GM19099 (cell line): ENCODE data around the gene TFF3.

Source experiments
- POLR2A ChIP-seq: IDR thresholded peaks from 3 replicates; pipeline ENCODE4 v1.6.1; 2011; ENCODE audit warnings: low read depth; ENCODE audit not compliant: insufficient read length; ENCODE audit errors: extremely low read depth

The TFF3 gene

DNA sequence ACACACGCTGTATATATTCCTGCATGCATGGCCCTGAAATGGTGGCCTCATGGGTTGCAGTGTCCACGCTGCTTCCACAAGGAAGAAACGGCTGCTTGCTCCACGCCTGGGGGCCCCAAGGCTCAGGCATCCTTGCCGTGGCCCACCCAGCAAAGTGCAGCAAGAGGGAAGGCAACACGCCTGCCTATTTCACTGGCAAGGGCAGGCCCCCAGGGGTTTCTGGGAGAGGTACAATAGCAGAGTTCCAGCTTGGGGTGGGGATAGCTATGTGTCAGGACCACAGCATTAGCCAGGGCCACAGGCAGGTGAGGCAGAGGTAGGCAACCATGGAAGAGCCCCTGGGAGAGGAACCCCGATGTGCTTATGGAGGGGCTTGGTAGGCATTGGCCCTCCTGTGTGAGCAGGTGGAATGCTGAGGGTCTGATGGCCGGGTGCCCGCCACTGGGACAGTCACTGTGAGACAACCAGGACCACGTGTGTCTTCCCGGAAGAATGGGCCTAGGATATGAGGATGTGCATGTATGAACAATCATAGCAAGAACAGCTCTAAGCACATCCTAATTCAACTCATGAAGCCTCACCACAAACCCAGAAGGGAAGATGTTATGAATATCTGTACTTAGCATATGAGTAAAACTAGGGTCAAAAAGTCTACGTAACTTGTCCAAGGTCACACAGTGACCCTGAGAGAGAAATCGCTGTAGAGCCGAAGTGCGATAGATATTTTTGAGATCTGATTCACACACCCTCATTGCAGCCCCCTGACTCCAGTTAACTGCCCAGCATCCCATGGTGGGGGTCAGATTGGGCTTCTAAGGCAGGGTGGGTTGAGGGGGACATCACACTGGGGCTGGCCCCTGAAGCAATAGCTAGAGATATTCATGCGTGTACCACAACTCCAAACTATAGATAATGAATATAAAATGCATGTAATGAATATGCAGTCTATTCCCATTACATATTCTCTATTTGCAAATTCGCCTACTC, 23.8 kb upstream of the TFF3 start:
- TF ChIP-seq POLR2A = no peak

DNA sequence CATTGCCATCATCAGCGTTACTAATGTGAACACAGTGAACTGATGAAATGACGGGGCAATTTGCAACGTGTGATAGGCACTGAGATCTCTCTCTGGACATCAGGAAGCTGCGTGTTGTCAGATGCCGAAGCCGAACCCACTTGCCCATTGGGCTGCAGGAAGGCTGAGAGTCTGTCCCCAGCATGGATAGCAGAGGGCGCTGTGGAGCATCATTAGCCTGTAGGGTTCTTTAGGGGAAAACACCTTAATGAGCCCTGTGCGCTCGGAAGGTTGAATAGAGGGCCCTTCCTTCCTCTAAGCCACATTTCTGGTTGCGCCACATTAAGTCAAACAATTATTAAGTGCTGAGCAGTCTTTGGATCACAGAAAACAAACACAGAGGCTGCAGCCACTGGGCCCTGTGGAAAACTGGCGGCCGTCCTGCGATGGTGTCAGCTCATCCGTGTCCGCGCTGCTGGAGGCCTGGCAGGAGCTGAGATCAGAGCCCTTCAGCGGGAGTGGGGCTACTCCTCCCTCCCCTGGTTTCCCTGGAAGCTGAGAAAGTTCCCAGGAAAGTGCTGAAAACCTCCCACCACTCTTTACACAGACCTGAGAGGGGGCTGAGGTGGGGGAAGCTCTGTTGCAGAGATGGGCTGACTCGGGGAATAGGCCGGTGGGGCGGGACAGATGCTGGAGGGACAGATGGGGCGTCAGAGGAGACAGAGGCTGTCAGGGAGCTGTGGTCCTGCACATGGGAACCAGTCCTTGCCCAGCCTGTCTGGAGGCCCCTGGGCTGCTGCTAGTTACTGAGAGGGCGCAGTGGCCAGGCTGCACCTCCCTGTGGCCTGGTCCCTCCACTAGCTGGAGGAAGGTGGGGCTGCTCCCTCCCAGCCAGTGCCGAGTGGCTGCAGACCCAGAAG, 22.9 kb upstream of the TFF3 start:
- no peak for TF ChIP-seq POLR2A

DNA sequence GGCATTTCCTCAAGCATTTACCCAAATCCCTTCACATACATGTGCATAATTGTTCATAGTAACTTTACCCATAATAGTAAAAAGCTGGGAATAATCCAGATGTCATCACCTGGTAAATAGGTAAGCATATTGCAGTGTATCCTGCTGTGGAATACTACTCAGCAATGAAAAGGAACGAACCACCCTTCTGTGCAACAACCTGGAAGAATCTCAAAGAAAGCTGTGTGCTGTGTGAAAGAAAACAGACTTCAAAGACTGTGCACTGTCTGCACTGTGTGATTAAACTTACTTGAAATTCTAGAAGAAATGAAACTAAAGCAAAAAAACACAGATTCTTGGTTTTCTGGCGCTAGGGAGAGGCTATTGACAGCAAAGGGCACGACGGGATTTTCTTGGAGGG, 22.1 kb upstream of the TFF3 start:
- TF ChIP-seq POLR2A = no peak

DNA sequence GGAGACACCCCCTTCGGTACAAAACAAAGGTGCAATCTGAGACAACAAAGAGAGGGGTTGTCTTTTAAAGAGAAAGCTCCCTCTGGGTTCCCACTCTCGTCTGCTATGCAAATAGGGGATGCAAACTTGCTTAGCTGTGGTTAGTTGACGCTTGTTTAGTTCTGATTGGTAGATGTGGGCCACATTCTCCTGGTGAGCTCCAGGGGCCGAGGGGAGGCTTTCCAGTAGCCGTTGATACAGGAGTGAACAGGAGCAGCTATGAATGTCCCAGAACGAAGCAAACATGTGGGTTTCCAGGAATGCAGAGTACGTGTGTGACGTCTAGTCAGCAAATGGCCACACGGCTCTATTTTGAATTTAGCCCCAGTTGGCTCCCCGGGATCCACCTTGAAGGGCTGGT, 20.8 kb upstream of the TFF3 start:
- TF ChIP-seq POLR2A = no peak

DNA sequence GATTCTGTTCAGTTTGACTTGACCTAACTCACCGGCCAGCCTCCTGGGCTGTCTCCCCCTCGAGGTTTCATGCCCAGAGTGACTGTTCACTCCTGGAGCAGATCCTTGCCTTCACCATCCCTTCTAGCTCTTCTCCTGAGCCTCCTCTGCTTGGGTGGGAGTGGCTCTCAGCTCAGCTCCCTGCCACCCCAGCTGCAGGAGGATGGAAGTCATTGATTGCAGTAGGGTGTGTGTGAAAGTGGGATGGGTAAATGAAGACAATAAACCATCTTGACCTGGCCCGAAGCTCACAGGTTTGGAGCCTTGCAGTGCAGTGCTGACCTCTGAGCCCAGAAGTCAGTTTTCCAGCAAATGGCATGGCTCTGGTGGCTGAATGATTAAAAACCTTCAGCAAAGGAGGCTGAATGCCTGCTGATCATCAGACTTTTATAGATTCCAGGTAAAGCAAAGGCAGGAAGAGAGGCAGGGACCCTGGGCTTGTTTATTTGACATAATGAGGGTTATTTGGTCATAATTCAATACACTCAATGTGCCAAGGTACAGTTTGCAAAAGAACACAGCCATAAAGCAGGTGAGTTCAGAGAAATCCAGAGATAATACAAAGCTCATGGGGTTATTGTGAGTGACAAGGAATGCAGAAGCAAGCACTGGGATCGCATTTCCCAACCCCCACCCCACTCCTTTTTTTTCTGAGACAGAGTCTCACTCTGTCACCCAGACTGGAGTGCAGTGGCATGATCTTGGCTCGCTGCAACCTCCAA, 17.5 kb upstream of the TFF3 start:
- no peak for TF ChIP-seq POLR2A

DNA sequence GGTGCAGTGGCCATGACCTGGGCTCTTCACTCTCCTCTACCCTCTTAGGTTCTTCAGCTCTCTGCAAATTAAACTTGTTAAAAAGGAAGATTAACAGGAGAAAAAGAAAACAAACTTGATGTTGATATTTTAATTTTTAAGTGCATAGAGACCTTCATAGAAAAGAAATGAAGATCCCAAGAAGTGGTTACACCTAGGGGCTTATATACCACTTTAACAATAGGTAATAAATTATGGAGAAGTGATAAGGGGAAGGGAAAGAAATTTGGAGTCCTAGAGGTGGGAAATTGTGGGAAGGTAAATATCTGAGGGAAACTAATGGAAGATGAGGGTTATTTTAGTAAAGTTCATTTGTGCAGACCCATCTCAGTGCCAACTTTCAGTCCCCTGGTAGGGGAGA, 16.5 kb upstream of the TFF3 start:
- no peak for TF ChIP-seq POLR2A

DNA sequence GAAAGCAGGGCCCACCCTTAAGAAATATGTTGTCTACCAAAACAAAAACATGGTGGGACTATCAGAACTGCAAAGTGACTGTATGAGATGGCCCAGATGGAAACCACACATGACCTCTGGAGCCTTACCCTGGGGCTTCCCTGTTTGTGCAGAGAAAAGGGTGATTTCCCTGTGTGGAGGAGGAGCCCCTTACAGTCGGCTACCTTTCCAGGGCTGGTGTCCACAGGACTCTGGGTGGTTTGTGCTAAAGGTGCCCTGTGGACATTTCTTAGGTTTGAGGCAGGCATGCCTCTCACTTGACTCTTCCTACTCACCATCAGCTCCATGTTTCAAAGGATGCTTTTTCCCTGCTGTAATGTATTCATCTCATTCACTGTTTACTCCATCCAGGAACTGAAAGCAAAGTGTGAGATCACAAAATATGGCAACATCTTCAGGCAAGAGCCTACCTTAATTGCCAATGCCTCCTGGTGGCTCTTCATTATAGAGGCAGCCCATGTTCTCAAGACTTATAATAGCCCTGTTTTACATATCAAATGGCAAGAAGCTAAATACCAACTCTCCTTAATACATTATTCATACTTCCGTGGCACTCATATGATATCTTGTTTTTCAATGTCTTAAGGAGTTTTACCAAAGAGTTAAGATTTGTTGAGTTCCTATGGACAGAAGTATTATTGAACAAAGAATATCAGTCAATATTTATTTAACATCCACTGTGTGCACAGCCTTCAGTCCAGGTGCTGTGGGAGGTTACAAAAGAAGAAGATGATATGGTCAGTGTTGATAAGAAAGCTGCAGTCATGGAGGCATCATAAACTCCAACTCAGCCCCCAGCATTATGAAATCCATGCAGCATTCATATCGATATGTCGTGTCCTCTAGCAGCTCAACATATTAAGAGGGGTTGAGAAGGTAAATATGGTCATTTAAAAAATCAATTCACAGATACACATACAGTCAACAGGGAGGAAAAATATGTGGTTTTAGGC, 15.5 kb upstream of the TFF3 start:
- TF ChIP-seq POLR2A = no peak

DNA sequence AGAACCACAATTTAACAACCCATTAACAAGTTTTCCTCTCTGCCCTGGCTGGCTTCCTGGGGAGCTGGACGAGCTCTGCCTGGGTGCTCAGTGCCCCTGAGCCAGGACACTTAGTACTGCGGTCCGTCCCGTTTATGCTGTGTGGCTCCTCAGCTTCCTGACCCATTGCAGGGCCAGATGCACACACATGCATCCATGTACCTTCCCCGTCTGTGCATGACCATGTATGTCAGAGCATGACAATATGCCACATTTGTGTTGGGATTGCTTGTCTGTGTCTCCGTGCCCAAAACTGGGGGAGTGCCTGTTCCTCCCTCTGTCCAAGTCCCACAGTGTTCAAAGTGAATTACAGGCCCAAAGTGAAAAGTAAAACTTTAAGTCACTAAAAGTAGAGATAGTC, 9.7 kb upstream of the TFF3 start:
- TF ChIP-seq POLR2A = no peak

DNA sequence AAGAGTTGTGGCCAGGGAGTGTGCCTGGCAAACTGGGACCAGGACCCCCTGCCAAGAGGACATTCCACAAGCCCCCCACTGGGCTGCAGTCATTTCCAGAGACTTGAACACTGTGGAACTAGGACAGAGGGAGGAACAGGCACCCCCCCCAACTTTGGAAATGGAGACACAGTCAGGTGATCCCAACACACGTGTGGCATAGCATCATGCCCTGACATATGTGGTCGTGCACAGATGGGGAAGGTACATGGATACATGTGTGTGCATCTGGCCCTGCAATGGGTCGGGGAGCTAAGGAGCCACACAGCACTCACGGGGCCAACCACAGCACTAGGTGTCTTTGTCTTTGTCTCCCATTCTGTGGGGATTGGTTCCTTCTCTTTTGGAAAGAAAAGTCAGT, 6.6 kb upstream of the TFF3 start:
- no peak for TF ChIP-seq POLR2A

DNA sequence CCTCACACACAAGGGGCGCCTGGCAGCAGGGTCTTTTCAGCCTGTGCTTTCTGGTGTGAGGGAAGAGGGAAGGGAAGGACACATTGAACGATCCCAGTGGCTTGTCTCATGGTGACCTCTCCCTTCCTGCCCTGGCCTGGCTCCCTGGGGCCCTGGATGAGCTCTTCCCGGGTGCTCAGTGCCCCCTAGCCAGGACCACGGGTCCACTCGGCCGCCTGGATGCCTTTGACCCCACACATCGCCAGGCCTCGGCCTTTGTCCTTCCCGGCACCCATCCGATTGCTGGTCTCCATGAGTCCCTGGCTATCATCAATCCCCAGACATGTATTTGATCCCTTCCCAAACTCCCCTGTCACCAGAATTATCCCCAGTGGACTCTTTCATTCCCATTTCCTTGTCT, 6.0 kb upstream of the TFF3 start:
- TF ChIP-seq POLR2A = no peak

DNA sequence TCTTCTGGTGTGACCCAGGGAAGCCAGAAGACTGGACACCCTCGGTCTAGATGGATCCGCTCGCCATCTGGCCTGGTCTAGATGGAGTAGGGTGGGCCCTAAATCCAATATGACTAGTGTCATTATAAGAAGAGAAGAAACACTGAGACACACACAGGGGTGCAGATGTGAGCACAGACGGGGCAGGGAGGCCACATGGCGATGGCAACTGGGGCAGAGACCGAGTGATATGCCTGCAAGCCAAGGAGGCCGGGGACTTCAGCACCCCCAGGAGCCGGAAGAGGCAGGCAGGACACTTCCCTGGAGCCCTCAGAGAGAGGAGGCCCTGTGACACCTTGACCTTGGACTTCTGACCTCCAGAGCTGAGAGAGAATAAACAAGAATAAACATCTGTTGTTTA, 5.6 kb upstream of the TFF3 start:
- no peak for TF ChIP-seq POLR2A

DNA sequence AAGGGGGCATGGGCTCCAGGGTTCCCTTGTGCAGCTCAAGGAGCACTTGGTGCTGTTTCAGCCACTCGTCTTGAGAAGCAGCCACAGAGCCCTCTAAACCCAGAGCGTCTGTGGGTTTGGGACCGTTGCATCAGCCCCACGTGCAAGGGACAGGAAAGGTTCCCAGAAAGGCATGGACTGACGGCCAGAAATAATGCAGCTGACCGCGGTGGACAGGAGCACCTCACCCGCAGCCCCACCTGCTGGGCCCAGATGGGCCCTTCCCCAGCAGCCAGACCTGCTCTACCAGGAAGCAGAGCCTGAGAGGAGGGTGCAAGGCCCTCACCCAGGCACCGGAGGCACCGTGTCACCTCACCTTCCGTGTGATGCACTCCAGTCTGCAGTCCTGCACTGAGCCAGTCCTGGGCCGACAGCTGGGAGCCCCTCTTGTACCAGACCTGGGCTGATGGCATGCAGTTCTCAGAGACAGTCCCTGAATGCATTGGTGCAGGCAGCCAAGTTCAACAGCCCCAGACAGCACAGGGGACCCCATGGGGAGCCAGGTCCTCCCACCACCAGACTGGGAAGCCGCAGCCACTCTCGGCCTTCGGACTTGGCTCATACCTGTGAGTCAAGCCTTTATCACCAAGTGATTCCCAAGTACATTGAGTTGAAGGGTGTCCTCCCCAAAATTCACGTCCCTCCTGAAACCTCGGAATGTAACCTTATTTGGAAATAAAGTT, 4.8 kb upstream of the TFF3 start:
- no peak for TF ChIP-seq POLR2A

DNA sequence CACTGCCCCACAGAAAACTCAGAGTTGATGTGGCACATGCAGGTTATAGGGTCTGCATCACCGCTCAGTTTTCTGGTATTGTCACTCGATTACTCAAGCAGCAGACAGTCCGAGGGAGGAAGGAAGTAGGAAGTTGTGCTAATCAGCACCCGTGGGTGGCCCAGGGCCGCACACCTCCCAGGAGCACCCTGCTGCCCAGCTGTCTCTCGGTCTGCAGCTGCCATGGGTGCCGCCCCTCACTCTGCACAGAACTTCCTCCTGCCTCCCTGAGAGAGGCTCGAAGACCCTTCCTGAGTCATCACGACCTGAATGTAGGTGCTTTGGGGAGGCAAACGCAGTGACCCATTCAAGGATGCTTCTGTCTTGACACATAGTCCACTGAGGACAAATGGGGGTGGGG, 4.2 kb upstream of the TFF3 start:
- no peak for TF ChIP-seq POLR2A

DNA sequence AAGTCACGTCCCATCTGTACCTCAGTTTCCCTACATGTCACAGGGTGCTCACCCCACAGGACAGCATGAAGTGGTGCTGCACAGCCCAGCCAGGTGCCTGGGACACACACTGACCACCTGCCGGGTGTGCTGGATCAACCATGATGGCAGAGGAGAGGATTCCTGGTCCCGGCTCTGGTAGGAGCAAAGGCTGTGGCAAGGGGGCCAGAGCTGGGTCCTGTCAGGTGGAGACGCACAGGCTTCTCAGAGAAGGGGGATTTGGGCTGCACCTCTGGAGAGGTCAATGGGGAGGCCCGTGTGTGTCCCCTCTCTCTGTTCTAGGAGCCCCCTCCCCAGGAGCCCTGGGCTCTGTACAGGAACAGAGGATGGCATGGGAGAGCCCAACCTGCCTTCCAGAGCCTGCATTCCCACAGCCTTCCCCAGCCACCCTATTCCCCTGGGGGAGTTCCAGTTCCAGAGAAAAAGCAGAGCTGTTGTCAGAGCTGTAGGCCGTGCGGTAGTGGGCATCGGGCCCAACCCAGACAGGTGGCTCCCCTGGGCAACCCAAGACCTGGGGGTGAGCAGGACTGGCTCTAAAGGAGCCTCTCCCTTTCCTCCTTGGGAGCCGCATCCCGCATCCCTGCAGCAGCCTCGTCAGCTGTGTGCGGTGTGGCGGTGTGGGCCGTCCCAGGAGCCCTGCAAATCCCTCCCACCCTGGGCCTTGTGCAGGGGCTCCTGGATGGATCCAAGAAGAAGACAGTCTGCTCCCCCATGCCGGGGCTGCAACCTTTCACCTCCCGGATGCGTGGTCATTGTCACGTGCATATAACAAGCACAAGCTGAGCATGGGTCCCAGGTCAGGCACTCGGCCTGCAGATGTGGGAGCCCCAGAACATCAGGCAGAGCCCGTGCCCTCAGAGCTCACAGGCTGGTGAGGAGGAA, 2.9 kb upstream of the TFF3 start:
- no peak for TF ChIP-seq POLR2A
